ENCODE data around the gene CCDC73.

Gene CCDC73

GRCh38 chr11:32594272-32594671 is 200.2 kb downstream of the CCDC73 start:
- DNase-seq (ENCODE audit: low spot score), result no peak

- DNase-seq (ENCODE audit: low spot score), result peak; percentile 36
Observed at GRCh38 chr11:32586576-32587190, 207.8 kb downstream of the CCDC73 start.

GRCh38 chr11:32584921-32585320 is 209.5 kb downstream of the CCDC73 start:
- DNase-seq (ENCODE audit: low spot score), result no peak

- DNase-seq (ENCODE audit: low spot score), result peak; percentile 96
Observed at GRCh38 chr11:32583459-32584271, 210.8 kb downstream of the CCDC73 start, which contains the start of gene EIF3M. Gene EIF3M (plus strand): TSS chr11:32583831. CDS start chr11:32583888, 57 bp downstream.

GRCh38 chr11:32581556-32581955 is 212.9 kb downstream of the CCDC73 start:
- no peak for DNase-seq (ENCODE audit: low spot score)

GRCh38 chr11:32580967-32581366 is 213.5 kb downstream of the CCDC73 start:
- no peak for DNase-seq (ENCODE audit: low spot score)

GRCh38 chr11:32576456-32576855 is 218.0 kb downstream of the CCDC73 start:
- no peak for DNase-seq (ENCODE audit: low spot score)

- DNase-seq (ENCODE audit: low spot score), result no peak
Observed at GRCh38 chr11:32575070-32575469, 219.4 kb downstream of the CCDC73 start.

- DNase-seq (ENCODE audit: low spot score), result no peak
Observed at GRCh38 chr11:32574421-32574820, 220.0 kb downstream of the CCDC73 start.

GRCh38 chr11:32573228-32573627 is 221.2 kb downstream of the CCDC73 start:
- no peak for DNase-seq (ENCODE audit: low spot score)

GRCh38 chr11:32571039-32571438 is 223.4 kb downstream of the CCDC73 start:
- no peak for DNase-seq (ENCODE audit: low spot score)

GRCh38 chr11:32569313-32569881 is 225.1 kb downstream of the CCDC73 start:
- no peak for DNase-seq (ENCODE audit: low spot score)

GRCh38 chr11:32567154-32567553 is 227.3 kb downstream of the CCDC73 start:
- DNase-seq (ENCODE audit: low spot score), result no peak

GRCh38 chr11:32566517-32566916 is 227.9 kb downstream of the CCDC73 start:
- DNase-seq (ENCODE audit: low spot score), result no peak

GRCh38 chr11:32563600-32563959 is 230.9 kb downstream of the CCDC73 start:
- DNase-seq (ENCODE audit: low spot score), result no peak

GRCh38 chr11:32562839-32563599 is 231.4 kb downstream of the CCDC73 start:
- no peak for DNase-seq (ENCODE audit: low spot score)

- DNase-seq (ENCODE audit: low spot score), result no peak
Observed at GRCh38 chr11:32561835-32562234, 232.6 kb downstream of the CCDC73 start.

- DNase-seq (ENCODE audit: low spot score), result no peak
Observed at GRCh38 chr11:32555895-32556294, 238.6 kb downstream of the CCDC73 start.

GRCh38 chr11:32555091-32555490 is 239.4 kb downstream of the CCDC73 start:
- DNase-seq (ENCODE audit: low spot score), result no peak

Measured in SK-N-DZ (cell line).